ENCODE data around the gene DCC. TPM values are rescaled to one million over a fixed set of nuclear protein-coding genes. Genes with fewer than 3 reads are reported as not detected.
A peak's percentile ranks its signal among the peaks of the same experiment; 100 is the strongest.

The DCC gene
- total and polyA plus RNA-seq, 5 donors, result 0.02 to 0.28 (median 0.17) TPM; not detected in 2

DNA sequence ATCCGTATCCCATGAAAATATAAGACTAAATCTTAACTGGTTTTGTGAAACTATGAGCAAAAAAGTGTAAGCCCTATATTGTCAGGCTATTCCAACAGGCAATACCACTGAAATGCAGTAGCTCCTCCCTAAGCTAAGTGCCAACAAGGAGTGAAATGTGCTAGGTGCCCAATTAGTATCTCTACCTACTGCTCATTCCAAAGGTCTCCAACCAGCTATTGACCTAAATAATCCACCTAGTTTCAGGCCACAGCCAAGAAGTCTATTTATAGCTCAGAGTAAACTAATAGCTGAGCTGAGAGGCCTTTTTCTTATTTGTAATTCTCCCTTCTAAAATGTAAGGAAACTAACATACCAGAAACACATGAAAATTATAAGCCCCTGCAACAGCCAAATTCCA is 482.2 kb downstream of the DCC start:
- 91% methylated on average over 1 of the region's 1 CpG for WGBS

DNA sequence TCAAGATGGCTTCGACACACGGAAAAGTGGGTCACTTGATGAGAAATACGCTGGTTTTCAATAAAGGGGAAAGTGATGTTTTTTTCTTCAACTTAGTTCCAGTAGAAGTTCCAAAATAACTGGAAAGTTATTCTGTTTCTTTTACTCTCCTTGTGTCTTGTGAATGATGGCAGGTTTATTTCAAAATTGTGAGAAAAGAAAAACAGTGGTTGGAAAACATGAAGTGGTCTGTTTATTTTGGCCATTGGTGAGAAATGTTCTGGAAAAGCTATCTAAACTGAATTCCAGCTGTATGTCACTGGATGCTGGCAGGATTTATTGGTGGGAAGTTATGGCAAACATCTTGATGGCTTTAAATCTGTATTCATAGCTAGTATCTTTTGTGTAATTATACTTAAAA is 484.1 kb downstream of the DCC start:
- intact Hi-C loops (cut with DNase I), result no loop called here
- no peaks in the 10 kb centered on the region for H3K9me3 ChIP-seq (ENCODE audit: control insufficient read depth, low read length)
- ATAC-seq (no peak), DNase-seq (no peak)
- H3K4me1 ChIP-seq (ENCODE audit: control insufficient read depth, insufficient read depth, low read length), result no peaks in the 10 kb centered on the region
- no peak overlapping the region for H3K27ac ChIP-seq (ENCODE audit: low read length)
- H3K27me3 ChIP-seq (ENCODE audit: control insufficient read depth, insufficient read depth), result no peaks in the 10 kb centered on the region
- 37% methylated on average over 3 of the region's 3 CpGs for WGBS
- no peak overlapping the region for H3K4me3 ChIP-seq (ENCODE audit: low read length)

More for the DNA sequence above, 482.2 kb downstream of the DCC start:
- no peak for DNase-seq
- Histone ChIP-seq H3K9me3 (ENCODE audit: control insufficient read depth, low read length) (no peaks in the 10 kb centered on the region), H3K4me3 (ENCODE audit: low read length) (no peak overlapping the region), H3K4me1 (ENCODE audit: control insufficient read depth, insufficient read depth, low read length) (no peaks in the 10 kb centered on the region), H3K27me3 (ENCODE audit: control insufficient read depth, insufficient read depth) (no peaks in the 10 kb centered on the region), H3K27ac (ENCODE audit: low read length) (no peak overlapping the region)
- ATAC-seq, result no peak
- intact Hi-C loops (cut with DNase I), result no loop called here

GRCh38 chr18:52826994-52827393 is 487.0 kb downstream of the DCC start:
- Histone ChIP-seq H3K4me3 (ENCODE audit: low read length) (no peak overlapping the region), H3K4me1 (ENCODE audit: control insufficient read depth, insufficient read depth, low read length) (no peaks in the 10 kb centered on the region), H3K27me3 (ENCODE audit: control insufficient read depth, insufficient read depth) (no peaks in the 10 kb centered on the region), H3K9me3 (ENCODE audit: control insufficient read depth, low read length) (no peaks in the 10 kb centered on the region), H3K27ac (ENCODE audit: low read length) (no peak overlapping the region)
- DNase-seq (no peak), ATAC-seq (no peak)
- 79% methylated on average over 3 of the region's 3 CpGs for WGBS
- intact Hi-C loops (cut with DNase I), result no loop called here

DNA sequence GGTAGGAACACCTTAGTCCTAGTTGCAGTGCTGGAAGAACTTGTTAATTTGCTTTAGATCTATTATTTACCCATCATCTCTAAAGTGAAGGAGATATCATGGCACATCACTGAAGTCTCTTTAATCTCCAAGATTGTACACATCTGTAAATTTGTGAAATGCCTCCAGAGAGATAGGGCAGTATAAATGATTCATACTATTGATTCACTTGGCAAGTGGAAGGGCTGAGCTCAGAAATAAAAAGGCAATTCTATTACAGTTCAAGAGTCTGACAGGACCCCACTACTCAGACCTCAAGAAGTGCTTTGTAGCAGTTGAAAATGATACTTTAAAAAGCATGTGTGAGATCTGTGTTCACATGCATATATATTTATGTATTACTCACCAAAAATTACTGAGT is 489.3 kb downstream of the DCC start:
- intact Hi-C loops (cut with DNase I), result no loop called here
- Histone ChIP-seq H3K4me1 (ENCODE audit: control insufficient read depth, insufficient read depth, low read length) (no peaks in the 10 kb centered on the region), H3K4me3 (ENCODE audit: low read length) (no peak overlapping the region), H3K27ac (ENCODE audit: low read length) (no peak overlapping the region), H3K9me3 (ENCODE audit: control insufficient read depth, low read length) (no peaks in the 10 kb centered on the region), H3K27me3 (ENCODE audit: control insufficient read depth, insufficient read depth) (no peaks in the 10 kb centered on the region)
- DNase-seq (no peak), ATAC-seq (no peak)

DNA sequence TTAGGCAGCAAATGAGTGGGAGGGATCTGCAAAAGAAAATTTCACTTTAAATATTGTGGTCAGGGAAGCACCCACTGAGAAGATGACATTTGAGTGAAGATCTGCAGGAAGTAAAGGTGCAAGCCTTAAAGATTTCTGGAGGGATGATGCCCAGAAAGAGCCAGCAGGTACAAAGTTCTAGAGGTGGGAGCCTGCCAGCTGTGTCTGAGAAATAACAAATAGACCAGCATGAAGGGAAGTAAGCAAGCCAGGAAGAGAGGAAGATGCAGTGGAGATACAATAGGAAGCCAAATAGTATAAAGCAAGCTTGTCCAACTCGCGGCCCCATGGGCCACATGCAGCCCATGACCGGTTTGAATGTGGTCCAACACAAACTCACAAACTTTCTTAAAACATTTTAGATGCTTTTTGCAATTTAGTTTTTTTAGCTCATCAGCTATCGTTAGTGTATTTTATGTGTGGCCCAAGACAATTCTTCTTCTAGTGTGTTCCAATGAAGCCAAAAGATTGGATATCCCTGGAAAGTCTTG is 489.9 kb downstream of the DCC start:
- no peak overlapping the region for H3K4me3 ChIP-seq (ENCODE audit: low read length)
- DNase-seq (peak in 1 of 3 donors; percentile 52), ATAC-seq (no peak)
- no peaks in the 10 kb centered on the region for H3K27me3 ChIP-seq (ENCODE audit: control insufficient read depth, insufficient read depth)
- H3K27ac ChIP-seq (ENCODE audit: low read length), result no peak overlapping the region
- no peaks in the 10 kb centered on the region for H3K9me3 ChIP-seq (ENCODE audit: control insufficient read depth, low read length)
- WGBS, result 49% methylated on average over 4 of the region's 4 CpGs
- H3K4me1 ChIP-seq (ENCODE audit: control insufficient read depth, insufficient read depth, low read length), result no peaks in the 10 kb centered on the region
- intact Hi-C loops (cut with DNase I), result no loop called here

GRCh38 chr18:52844323-52844722 is 504.3 kb downstream of the DCC start:
- ATAC-seq (no peak), DNase-seq (no peak)
- no peak overlapping the region for H3K4me3 ChIP-seq (ENCODE audit: low read length)
- H3K4me1 ChIP-seq (ENCODE audit: control insufficient read depth, insufficient read depth, low read length), result no peaks in the 10 kb centered on the region
- no peaks in the 10 kb centered on the region for H3K9me3 ChIP-seq (ENCODE audit: control insufficient read depth, low read length)
- intact Hi-C loops (cut with DNase I), result no loop called here
- no peaks in the 10 kb centered on the region for H3K27me3 ChIP-seq (ENCODE audit: control insufficient read depth, insufficient read depth)
- H3K27ac ChIP-seq (ENCODE audit: low read length), result no peak overlapping the region

DNA sequence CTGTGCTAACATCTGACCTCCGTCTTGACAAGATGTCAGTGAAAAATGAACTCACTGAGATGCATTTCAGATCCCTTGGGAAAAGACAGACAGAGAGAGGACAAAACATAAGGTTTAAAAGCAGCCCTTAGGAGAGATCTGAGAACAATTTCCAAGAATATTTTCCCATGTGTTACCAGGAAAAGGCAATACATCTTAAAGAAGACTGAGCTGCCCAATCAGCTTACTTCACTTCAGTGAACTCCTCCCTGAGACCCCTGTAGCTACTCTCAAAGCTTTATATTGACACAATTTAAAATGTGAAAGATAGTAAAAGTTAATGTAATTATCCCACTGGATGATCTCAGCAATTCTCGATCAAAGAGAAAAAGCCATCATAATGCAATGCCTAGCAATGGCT is 505.0 kb downstream of the DCC start:
- Histone ChIP-seq H3K4me1 (ENCODE audit: control insufficient read depth, insufficient read depth, low read length) (no peaks in the 10 kb centered on the region), H3K4me3 (ENCODE audit: low read length) (no peak overlapping the region), H3K27me3 (ENCODE audit: control insufficient read depth, insufficient read depth) (no peaks in the 10 kb centered on the region), H3K9me3 (ENCODE audit: control insufficient read depth, low read length) (no peaks in the 10 kb centered on the region), H3K27ac (ENCODE audit: low read length) (no peak overlapping the region)
- 69% methylated on average over 2 of the region's 2 CpGs for WGBS
- DNase-seq, result no peak
- no peak for ATAC-seq
- intact Hi-C loops (cut with DNase I), result no loop called here

GRCh38 chr18:52850031-52850560 is 510.1 kb downstream of the DCC start:
- no peak overlapping the region for H3K27ac ChIP-seq (ENCODE audit: low read length)
- WGBS, result 65% methylated on average over 6 of the region's 6 CpGs
- no peaks in the 10 kb centered on the region for H3K9me3 ChIP-seq (ENCODE audit: control insufficient read depth, low read length)
- intact Hi-C loops (cut with DNase I), result no loop called here
- no peaks in the 10 kb centered on the region for H3K4me1 ChIP-seq (ENCODE audit: control insufficient read depth, insufficient read depth, low read length)
- H3K27me3 ChIP-seq (ENCODE audit: control insufficient read depth, insufficient read depth), result no peaks in the 10 kb centered on the region
- ATAC-seq (no peak), DNase-seq (no peak)
- H3K4me3 ChIP-seq (ENCODE audit: low read length), result no peak overlapping the region

DNA sequence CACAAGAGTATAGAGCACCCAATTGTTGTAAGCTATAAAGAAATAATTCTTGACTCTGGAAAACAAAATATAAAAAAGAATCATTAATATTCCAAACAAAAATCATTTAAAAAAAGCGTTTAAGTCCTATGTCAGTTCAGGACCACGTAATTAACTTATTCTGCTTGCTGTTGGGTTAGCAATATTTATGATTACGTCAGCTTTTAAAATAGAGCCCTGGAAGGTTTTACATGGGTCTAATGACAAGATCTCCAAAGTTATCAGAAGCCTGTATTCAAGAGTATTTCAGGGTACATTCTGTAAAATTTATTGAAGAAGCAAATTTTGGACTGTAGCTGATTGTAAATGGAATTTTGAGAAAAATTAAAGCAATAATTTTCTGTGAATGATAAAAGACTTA is 521.6 kb downstream of the DCC start:
- ATAC-seq, result no peak
- DNase-seq, result no peak
- intact Hi-C loops (cut with DNase I), result no loop called here
- H3K4me3 ChIP-seq (ENCODE audit: low read length), result no peak overlapping the region
- H3K4me1 ChIP-seq (ENCODE audit: control insufficient read depth, insufficient read depth, low read length), result no peaks in the 10 kb centered on the region
- no peaks in the 10 kb centered on the region for H3K27me3 ChIP-seq (ENCODE audit: control insufficient read depth, insufficient read depth)
- H3K27ac ChIP-seq (ENCODE audit: low read length), result no peak overlapping the region
- WGBS, result 71% methylated on average over 3 of the region's 3 CpGs
- H3K9me3 ChIP-seq (ENCODE audit: control insufficient read depth, low read length), result no peaks in the 10 kb centered on the region

- intact Hi-C loops (cut with DNase I), result no loop called here
- DNase-seq, result peak in 1 of 3 donors; percentile 25
- no peak overlapping the region for H3K4me3 ChIP-seq (ENCODE audit: low read length)
- no peaks in the 10 kb centered on the region for H3K9me3 ChIP-seq (ENCODE audit: control insufficient read depth, low read length)
- H3K27ac ChIP-seq (ENCODE audit: low read length), result no peak overlapping the region
- H3K27me3 ChIP-seq (ENCODE audit: control insufficient read depth, insufficient read depth), result no peaks in the 10 kb centered on the region
- H3K4me1 ChIP-seq (ENCODE audit: control insufficient read depth, insufficient read depth, low read length), result no peaks in the 10 kb centered on the region
- ATAC-seq, result peak in 1 of 2 donors; percentile 11
- whole genome bisulfite sequencing, result 90% methylated on average over 9 of the region's 9 CpGs
Measured at GRCh38 chr18:52869349-52869923, 529.4 kb downstream of the DCC start.

DNA sequence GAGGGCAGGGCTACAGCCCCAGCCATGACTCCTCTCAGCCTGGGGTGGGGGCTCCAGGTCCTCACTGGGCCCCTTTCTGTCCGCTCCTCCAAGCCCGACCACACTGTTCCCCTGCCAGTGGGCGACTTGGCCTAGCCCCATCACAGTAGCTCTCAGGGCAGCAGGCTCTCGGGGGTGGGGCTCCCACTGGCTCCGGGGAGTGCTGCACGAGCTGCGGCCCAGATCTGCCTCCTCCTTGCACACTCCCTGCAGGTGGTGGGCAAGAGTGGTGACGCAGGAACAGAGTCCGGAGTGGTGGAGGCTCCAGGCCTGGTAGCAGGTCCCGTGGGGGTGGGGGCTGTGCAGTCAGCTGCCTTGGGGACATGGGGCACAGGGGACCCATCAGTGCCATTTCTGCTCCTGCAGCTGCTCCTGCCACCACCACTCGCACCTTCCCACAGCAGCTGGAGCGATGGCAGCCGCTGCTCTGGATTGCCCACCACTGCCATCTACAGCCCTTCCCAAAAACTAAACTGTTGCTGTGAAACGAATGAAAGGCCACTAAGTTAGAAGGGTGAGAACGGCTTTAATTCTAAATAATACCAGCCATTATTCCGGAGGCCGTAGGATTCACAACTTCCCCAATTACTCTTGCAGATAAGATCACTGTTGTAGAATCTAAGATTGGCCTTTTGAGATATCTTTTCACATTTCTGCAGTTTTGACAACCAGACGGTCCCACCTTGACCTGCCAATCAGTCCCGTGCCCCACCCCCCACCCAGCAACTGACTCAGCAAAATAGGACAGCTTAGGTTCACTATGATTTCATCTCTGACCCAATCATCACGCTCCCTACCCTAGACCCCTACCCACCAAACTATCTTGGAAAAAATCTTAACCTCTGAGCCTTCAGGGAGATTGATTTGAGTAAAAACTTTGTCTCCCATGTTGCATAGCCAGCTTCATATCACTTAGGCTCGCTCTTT is 530.2 kb downstream of the DCC start:
- ATAC-seq (peak; percentile 21 to 31), DNase-seq (peak in 1 of 3 donors; percentile 21)
- intact Hi-C loops (cut with DNase I), result no loop called here
- Histone ChIP-seq H3K27ac (ENCODE audit: low read length) (no peak overlapping the region), H3K9me3 (ENCODE audit: control insufficient read depth, low read length) (no peaks in the 10 kb centered on the region), H3K27me3 (ENCODE audit: control insufficient read depth, insufficient read depth) (no peaks in the 10 kb centered on the region), H3K4me3 (ENCODE audit: low read length) (no peak overlapping the region), H3K4me1 (ENCODE audit: control insufficient read depth, insufficient read depth, low read length) (no peaks in the 10 kb centered on the region)
- WGBS, result 80% methylated on average over 21 of the region's 21 CpGs

Measured in right cardiac atrium (tissue), 5 donors.